CD4-positive, alpha-beta memory T cell (primary cell): ENCODE results near the gene ERLIN1. TPM values are rescaled to one million over a fixed set of nuclear protein-coding genes. Genes with fewer than 3 reads are reported as not detected.

Source experiments
- CTCF ChIA-PET: fragments of 350-600 bp; sonication (Branson Sonifier 250); formaldehyde crosslinking; loops from one replicate; lab custom pipeline; 2021; ENCODE audit warnings: inconsistent platforms; ENCODE audit not compliant: partially characterized antibody; lab: Charles Lee
- POLR2A ChIA-PET: fragments of 350-600 bp; sonication (Branson Sonifier 250); formaldehyde crosslinking; loops from one replicate; lab custom pipeline; 2021; ENCODE audit not compliant: partially characterized antibody; lab: Charles Lee
- DNase-seq, 5 donors: peaks; one replicate each; pipeline versions ENCODE4 v3.0.0 to v3.0.0-alpha.2; 2020 to 2022; ENCODE audit warnings: mixed read lengths in 1 of 5
- H3K27ac ChIP-seq: one replicate; pipeline ENCODE4 v1.7.0; 2013; ENCODE audit warnings: low read depth, low read length
- H3K27me3 ChIP-seq: 2 replicates; pipeline ENCODE4 v1.7.0; 2013; ENCODE audit warnings: mild to moderate bottlenecking, low read length, moderate library complexity; ENCODE audit not compliant: insufficient read depth
- H3K36me3 ChIP-seq: 2 replicates; pipeline ENCODE4 v1.7.0; 2013; ENCODE audit warnings: mild to moderate bottlenecking, low read length, moderate library complexity; ENCODE audit not compliant: insufficient read depth
- H3K4me1 ChIP-seq: 2 replicates; pipeline ENCODE4 v1.7.0; 2013; ENCODE audit warnings: mild to moderate bottlenecking, low read length, moderate library complexity; ENCODE audit not compliant: insufficient read depth
- H3K4me3 ChIP-seq, 2 donors: one replicate each; pipeline ENCODE4 v1.7.0; 2013; ENCODE audit warnings: low read length in 2 of 2, mild to moderate bottlenecking in 1 of 2
- H3K9me3 ChIP-seq, 2 donors: one replicate each; pipeline ENCODE4 v1.7.0; 2013; ENCODE audit warnings: low read length in 2 of 2, control low read depth in 1 of 2; ENCODE audit not compliant: control insufficient read depth in 1 of 2
- H3K27ac Mint-ChIP-seq, 7 donors: one replicate each; pipeline ENCODE4 v1.8.0; 2020 to 2021; ENCODE audit warnings: mixed read lengths in 7 of 7, mild to moderate bottlenecking in 6 of 7, inconsistent platforms in 3 of 7, moderate library complexity in 3 of 7
- H3K27me3 Mint-ChIP-seq, 2 donors: one replicate each; pipeline ENCODE4 v1.8.0; 2020 to 2021; ENCODE audit warnings: mixed read lengths in 2 of 2
- H3K36me3 Mint-ChIP-seq, 2 donors: one replicate each; pipeline ENCODE4 v1.8.0; 2020 to 2021; ENCODE audit warnings: mixed read lengths in 2 of 2, inconsistent platforms in 1 of 2, mild to moderate bottlenecking in 1 of 2
- H3K4me1 Mint-ChIP-seq, 4 donors: one replicate each; pipeline ENCODE4 v1.8.0; 2020 to 2021; ENCODE audit warnings: mixed read lengths in 4 of 4, mild to moderate bottlenecking in 1 of 4
- H3K4me3 Mint-ChIP-seq, 8 donors: one replicate each; pipeline ENCODE4 v1.8.0; 2020 to 2021; ENCODE audit warnings: mixed read lengths in 8 of 8, mild to moderate bottlenecking in 7 of 8, moderate library complexity in 6 of 8, inconsistent platforms in 3 of 8
- H3K9me3 Mint-ChIP-seq, 8 donors: one replicate each; pipeline ENCODE4 v1.8.0; 2020 to 2021; ENCODE audit warnings: mixed read lengths in 8 of 8, mild to moderate bottlenecking in 5 of 8, inconsistent platforms in 3 of 8, moderate library complexity in 1 of 8
- intact Hi-C: fragments of 100-400 bp; cut with micrococcal nuclease; formaldehyde crosslinking; loops from one replicate; pipeline ENCODE4 v1.15.1; 2023
- polyA plus RNA-seq, 2 donors: library from polyadenylated mRNA; unstranded; fragments of 300-500 nt; fragmentation: Illumina TruSeq; gene quantifications; one replicate each; pipeline ENCODE4 v1.2.3, GENCODE V29; 2021
- total RNA-seq, 2 experiments: library from RNA; stranded (reverse); gene quantifications; one replicate each; pipeline ENCODE4 v1.2.3, GENCODE V29; 2021

Gene ERLIN1
- total and polyA plus RNA-seq, 4 experiments from 2014 or later: 7.2 to 15.9 (median 12.0) TPM

DNA sequence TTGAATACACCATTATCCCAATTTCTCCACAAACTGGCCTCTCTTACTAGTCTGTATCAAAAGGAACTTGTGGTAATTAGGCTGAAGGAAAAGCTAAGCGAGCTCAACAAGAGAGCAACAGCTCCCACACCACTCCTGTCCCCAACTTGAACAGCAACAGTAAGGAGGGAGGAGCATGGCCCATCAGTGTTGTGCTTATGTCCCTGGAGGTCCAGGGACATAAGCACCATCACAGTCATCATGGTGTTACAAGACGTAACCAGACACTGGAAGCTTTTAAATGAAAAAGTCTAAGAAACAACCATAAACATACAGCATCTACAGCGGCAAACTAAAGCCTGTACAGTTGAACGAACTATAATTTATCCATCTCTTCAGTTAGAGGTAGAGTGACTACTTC, 989 bp downstream of the ERLIN1 start:
- peaks cover 20 to 49% of the 10 kb centered on the region in 2 donors for H3K36me3 Mint-ChIP-seq
- H3K4me3 Mint-ChIP-seq: peak overlapping the region; percentile 93 to 98 (median 96)
- DNase-seq: no peak
- Histone ChIP-seq H3K27me3 (no peaks in the 10 kb centered on the region), H3K4me3 (peak overlapping the region; percentile 80 to 98), H3K9me3 (no peaks in the 10 kb centered on the region), H3K27ac (peak overlapping the region; percentile 72), H3K4me1 (peaks cover 38% of the 10 kb centered on the region), H3K36me3 (peaks cover 18% of the 10 kb centered on the region)
- ChIA-PET CTCF (interaction anchor here (0.9 kb wide), 1 partner anchor 11 kb away, joined by 4 read pairs; no protein-coding TSS in a partner anchor), POLR2A (no interaction called here)
- H3K27ac Mint-ChIP-seq: peak overlapping the region; percentile 90 to 98 (median 97)
- H3K4me1 Mint-ChIP-seq: peaks cover 39 to 72% (median 55%) of the 10 kb centered on the region in 4 donors
- H3K27me3 Mint-ChIP-seq: no peaks in the 10 kb centered on the region
- intact Hi-C loops: loop anchor here (5.0 kb wide), 2 partner anchors 82 to 102 kb away; partner anchors contain the start of genes BLOC1S2 and CWF19L1
- peaks cover 0 to 2% (median 0%) of the 10 kb centered on the region in 8 donors for H3K9me3 Mint-ChIP-seq

DNA sequence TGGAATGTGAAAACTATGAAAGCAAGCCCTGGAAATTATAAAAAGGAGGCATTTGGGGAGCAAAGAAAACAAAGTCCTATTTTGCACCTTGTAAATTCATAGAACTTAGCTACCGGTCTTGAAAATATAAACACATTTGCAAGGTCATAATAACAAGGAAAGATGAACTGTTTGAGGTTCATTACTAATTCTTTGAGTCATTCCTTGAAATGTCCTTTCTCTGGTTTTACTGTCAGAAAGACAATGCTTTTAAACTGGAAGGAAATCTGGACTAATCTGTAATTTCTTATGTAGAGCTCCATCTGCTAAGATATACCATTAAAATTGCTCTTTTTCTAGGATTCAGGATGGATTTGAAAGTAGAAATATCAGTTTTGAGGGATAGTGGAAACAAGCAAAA, 1.4 kb downstream of the ERLIN1 start:
- peaks cover 39 to 71% (median 55%) of the 10 kb centered on the region in 4 donors for H3K4me1 Mint-ChIP-seq
- H3K4me3 Mint-ChIP-seq: peak overlapping the region; percentile 7 to 98 (median 96)
- intact Hi-C loops: no loop called here
- H3K36me3 ChIP-seq: peaks cover 18% of the 10 kb centered on the region
- H3K27ac ChIP-seq: peak overlapping the region; percentile 72
- peak overlapping the region in 1 of 2 donors; percentile 98 for H3K4me3 ChIP-seq
- H3K27ac Mint-ChIP-seq: peak overlapping the region; percentile 90 to 98 (median 97)
- peaks cover 20 to 49% of the 10 kb centered on the region in 2 donors for H3K36me3 Mint-ChIP-seq
- H3K27me3 ChIP-seq: no peaks in the 10 kb centered on the region
- peaks cover 0 to 2% (median 0%) of the 10 kb centered on the region in 8 donors for H3K9me3 Mint-ChIP-seq
- H3K27me3 Mint-ChIP-seq: no peaks in the 10 kb centered on the region
- no peaks in the 10 kb centered on the region for H3K9me3 ChIP-seq
- no peak for DNase-seq
- CTCF ChIA-PET: interaction anchor here (0.9 kb wide), 1 partner anchor 12 kb away, joined by 4 read pairs; no protein-coding TSS in a partner anchor
- POLR2A ChIA-PET: no interaction called here
- H3K4me1 ChIP-seq: peaks cover 38% of the 10 kb centered on the region

DNA sequence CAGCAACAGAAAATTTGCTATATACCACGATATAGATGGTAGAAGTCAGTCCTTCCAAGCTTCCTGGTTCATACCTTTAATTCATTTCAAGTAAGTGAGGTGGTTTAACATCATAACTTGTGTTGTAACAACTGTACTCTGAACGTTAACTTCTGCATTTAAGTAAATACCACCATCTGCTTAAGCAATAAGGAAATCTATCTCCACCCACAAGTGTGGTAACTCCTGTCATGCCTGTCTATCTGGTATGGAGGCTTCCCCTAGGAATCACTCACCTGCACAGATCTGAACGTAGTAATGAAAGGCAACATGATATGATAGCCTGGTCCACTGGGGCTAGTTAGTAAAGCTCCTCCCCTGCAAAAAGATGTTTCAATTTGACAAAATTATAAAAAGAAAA, 2.3 kb downstream of the ERLIN1 start:
- no peaks in the 10 kb centered on the region for H3K27me3 Mint-ChIP-seq
- Histone ChIP-seq H3K27me3 (no peaks in the 10 kb centered on the region), H3K4me1 (peaks cover 38% of the 10 kb centered on the region), H3K27ac (no peak overlapping the region), H3K36me3 (peaks cover 18% of the 10 kb centered on the region), H3K4me3 (no peak overlapping the region), H3K9me3 (no peaks in the 10 kb centered on the region)
- peaks cover 0 to 2% (median 0%) of the 10 kb centered on the region in 8 donors for H3K9me3 Mint-ChIP-seq
- ChIA-PET POLR2A (no interaction called here), CTCF (no interaction called here)
- peaks cover 39 to 66% (median 55%) of the 10 kb centered on the region in 4 donors for H3K4me1 Mint-ChIP-seq
- peak overlapping the region in 3 of 7 donors; percentile 52 to 90 (median 74) for H3K27ac Mint-ChIP-seq
- no peak overlapping the region for H3K4me3 Mint-ChIP-seq
- H3K36me3 Mint-ChIP-seq: peaks cover 23 to 47% of the 10 kb centered on the region in 2 donors
- intact Hi-C loops: no loop called here
- no peak for DNase-seq

DNA sequence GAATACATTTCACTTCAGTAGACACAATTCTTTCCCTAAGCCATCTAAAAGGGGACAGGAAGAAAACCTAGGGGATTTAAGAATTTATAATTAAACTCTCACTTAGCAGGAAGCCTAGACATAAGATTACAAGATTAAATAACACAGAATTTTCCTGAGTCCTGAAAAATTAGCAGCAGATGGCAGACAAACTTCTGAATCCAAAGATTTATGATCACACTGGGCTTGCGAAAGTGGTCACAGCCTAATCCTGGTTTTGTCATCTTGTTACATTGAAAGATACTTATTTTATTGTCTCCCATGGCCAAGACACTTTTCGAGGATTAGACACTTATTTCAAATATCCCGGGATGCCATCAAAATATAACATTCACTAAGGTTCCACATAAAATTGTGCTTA, 2.9 kb downstream of the ERLIN1 start:
- H3K4me1 ChIP-seq: peaks cover 37% of the 10 kb centered on the region
- H3K9me3 Mint-ChIP-seq: peaks cover 0 to 2% (median 0%) of the 10 kb centered on the region in 8 donors

DNA sequence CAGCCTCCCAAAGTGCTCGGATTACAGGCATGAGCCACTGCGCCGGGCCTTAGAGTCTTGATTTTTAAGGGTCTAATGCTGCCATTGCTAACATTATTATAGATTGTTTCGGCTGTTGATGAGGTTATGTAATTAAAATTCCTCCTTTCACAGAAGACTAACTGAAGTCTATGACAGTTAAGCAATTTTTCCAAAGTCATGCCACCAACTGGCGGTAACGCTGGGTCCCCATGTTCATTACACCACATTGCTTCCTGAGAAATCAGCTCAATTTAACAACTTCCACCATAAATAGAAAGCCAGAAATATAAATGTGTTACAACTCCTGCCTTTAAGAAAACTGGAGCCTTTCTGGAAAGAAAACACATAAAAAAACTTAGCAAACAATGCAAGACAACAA, 3.5 kb downstream of the ERLIN1 start:
- intact Hi-C loops: no loop called here
- peak overlapping the region in 4 of 7 donors; percentile 26 to 90 (median 80) for H3K27ac Mint-ChIP-seq

More for the DNA sequence above, 2.9 kb downstream of the ERLIN1 start:
- H3K36me3 Mint-ChIP-seq: peaks cover 29 to 52% of the 10 kb centered on the region in 2 donors
- no peak for DNase-seq
- peak overlapping the region in 1 of 8 donors; percentile 9 for H3K4me3 Mint-ChIP-seq
- CTCF ChIA-PET: no interaction called here
- Histone ChIP-seq H3K27me3 (no peaks in the 10 kb centered on the region), H3K4me3 (no peak overlapping the region), H3K36me3 (peaks cover 19% of the 10 kb centered on the region), H3K9me3 (no peaks in the 10 kb centered on the region), H3K27ac (no peak overlapping the region)
- H3K4me1 Mint-ChIP-seq: peaks cover 38 to 63% (median 54%) of the 10 kb centered on the region in 4 donors
- H3K27ac Mint-ChIP-seq: peak overlapping the region in 3 of 7 donors; percentile 36 to 90 (median 77)
- H3K27me3 Mint-ChIP-seq: no peaks in the 10 kb centered on the region
- POLR2A ChIA-PET: no interaction called here
- intact Hi-C loops: no loop called here

DNA sequence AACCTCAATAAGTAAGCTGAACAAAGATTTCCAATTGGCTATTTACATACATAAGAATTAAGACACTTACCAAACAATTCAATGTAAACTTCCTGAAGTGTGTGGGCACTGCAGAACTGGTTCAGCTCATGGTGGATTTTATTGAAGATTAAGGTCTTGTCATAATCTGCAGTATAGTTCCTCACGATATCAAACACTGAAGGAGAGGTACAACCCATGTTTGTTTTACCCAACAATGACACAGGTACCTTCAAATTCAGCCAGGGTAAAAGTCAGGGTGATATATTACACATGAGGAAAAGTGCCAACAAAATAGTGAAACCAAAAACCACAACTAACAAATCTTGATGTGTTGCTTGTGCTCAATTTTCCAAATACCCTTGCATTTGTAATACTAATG, 10.0 kb downstream of the ERLIN1 start:
- Mint-ChIP-seq H3K4me3 (no peak overlapping the region), H3K27ac (peak overlapping the region in 1 of 7 donors; percentile 31), H3K36me3 (peaks cover 54 to 69% of the 10 kb centered on the region in 2 donors), H3K4me1 (peaks cover 10 to 33% (median 18%) of the 10 kb centered on the region in 4 donors), H3K9me3 (peaks cover 0 to 7% (median 0%) of the 10 kb centered on the region in 8 donors), H3K27me3 (no peaks in the 10 kb centered on the region)
- Histone ChIP-seq H3K27me3 (no peaks in the 10 kb centered on the region), H3K4me3 (no peak overlapping the region), H3K36me3 (peaks cover 36% of the 10 kb centered on the region), H3K27ac (no peak overlapping the region), H3K9me3 (no peaks in the 10 kb centered on the region), H3K4me1 (no peaks in the 10 kb centered on the region)
- intact Hi-C loops: no loop called here
- CTCF ChIA-PET: interaction anchor here (0.6 to 1.3 kb wide), 2 partner anchors 29 to 49 kb away, joined by 3 read pairs; no protein-coding TSS in a partner anchor
- DNase-seq: no peak
- POLR2A ChIA-PET: interaction anchor here (1.1 kb wide), 1 partner anchor 9 kb away, joined by 3 read pairs; no protein-coding TSS in a partner anchor

More for the DNA sequence above, 3.5 kb downstream of the ERLIN1 start:
- ChIA-PET CTCF (no interaction called here), POLR2A (no interaction called here)
- H3K4me1 Mint-ChIP-seq: peaks cover 33 to 57% (median 49%) of the 10 kb centered on the region in 4 donors
- DNase-seq: no peak
- Histone ChIP-seq H3K27ac (no peak overlapping the region), H3K4me3 (no peak overlapping the region), H3K27me3 (no peaks in the 10 kb centered on the region), H3K4me1 (peaks cover 31% of the 10 kb centered on the region), H3K36me3 (peaks cover 26% of the 10 kb centered on the region), H3K9me3 (no peaks in the 10 kb centered on the region)
- peak overlapping the region in 2 of 8 donors; percentile 9 to 42 for H3K4me3 Mint-ChIP-seq
- H3K27me3 Mint-ChIP-seq: no peaks in the 10 kb centered on the region
- peaks cover 35 to 57% of the 10 kb centered on the region in 2 donors for H3K36me3 Mint-ChIP-seq
- H3K9me3 Mint-ChIP-seq: peaks cover 0 to 2% (median 0%) of the 10 kb centered on the region in 8 donors
